ENCODE results near the gene TMCO1. TPM values are rescaled to one million over a fixed set of nuclear protein-coding genes. Genes with fewer than 3 reads are reported as not detected.

TMCO1 gene
- 65.0 and 74.0 TPM in 2 replicates for total RNA-seq

GRCh38 chr1:165768513-165769394, at the start of gene TMCO1:
TMCO1 (minus strand) TSS chr1:165768868; CDS start chr1:165768751, 117 bp downstream.

GRCh38 chr1:165697881-165698760, 70.5 kb downstream of the TMCO1 start, which contains the start of gene ALDH9A1:
ALDH9A1 (minus strand) TSS chr1:165698562; CDS start chr1:165698558, 4 bp downstream.

Other genes starting within 250 kb of the TMCO1 start
- not detected in 2 replicates for gene LRRC52, start 224.9 kb downstream of the TMCO1 start, total RNA-seq
- gene MGST3, start 137.6 kb downstream of the TMCO1 start, total RNA-seq, result 249 and 255 TPM in 2 replicates
- gene ALDH9A1, start 70.3 kb downstream of the TMCO1 start, total RNA-seq, result 127 and 171 TPM in 2 replicates
- 49.8 and 52.1 TPM in 2 replicates for gene UCK2, start 58.7 kb upstream of the TMCO1 start, total RNA-seq